Neural cell (in vitro differentiated cells): ENCODE data around the gene C20orf141. TPM values are rescaled to one million over a fixed set of nuclear protein-coding genes. Genes with fewer than 3 reads are reported as not detected.
"Not testable (repeated sequence)": the region's sequence is repeated elsewhere in the genome, so short reads cannot be mapped to it uniquely, and the experiment has no call there.

Experiments used
- H2AFZ ChIP-seq: fragments of 200-600, 300-800 bp; sonication (generic), shearing (Covaris generic); 2 replicates; pipeline ENCODE4 v1.6.0; 2014; ENCODE audit warnings: low read depth, mild to moderate bottlenecking, antibody characterized with exemption, low read length, moderate library complexity
- H3F3A ChIP-seq: fragments of 200-600 bp; shearing (Covaris generic); 2 replicates; pipeline ENCODE4 v1.6.1; 2016; ENCODE audit warnings: mild to moderate bottlenecking, moderate library complexity, mixed read lengths, antibody characterized with exemption, low read length; ENCODE audit not compliant: insufficient read depth, poor library complexity, severe bottlenecking
- H3K27ac ChIP-seq: fragments of 200-600, 300-800 bp; sonication (generic), shearing (Covaris generic); 2 replicates; pipeline ENCODE4 v1.5.1; 2014; ENCODE audit warnings: mild to moderate bottlenecking, low read length, moderate library complexity
- H3K27me3 ChIP-seq: fragments of 300-800, 200-600 bp; sonication (generic), shearing (Covaris generic); 2 replicates; pipeline ENCODE4 v1.6.0; 2014; ENCODE audit warnings: mild to moderate bottlenecking, low read depth, low read length, moderate library complexity; ENCODE audit not compliant: insufficient read depth
- H3K36me3 ChIP-seq: fragments of 300-800, 200-600 bp; sonication (generic), shearing (Covaris generic); 2 replicates; pipeline ENCODE4 v1.5.1; 2014; ENCODE audit warnings: mild to moderate bottlenecking, antibody characterized with exemption, low read length, moderate library complexity; ENCODE audit not compliant: insufficient read depth
- H3K4me2 ChIP-seq: fragments of 300-800, 200-600 bp; sonication (generic), shearing (Covaris generic); 2 replicates; pipeline ENCODE4 v1.6.0; 2014; ENCODE audit warnings: mild to moderate bottlenecking, low read length
- H3K4me3 ChIP-seq: fragments of 300-800, 200-600 bp; sonication (generic), shearing (Covaris generic); 2 replicates; pipeline ENCODE4 v1.5.1; 2014; ENCODE audit warnings: mild to moderate bottlenecking, low read length, moderate library complexity
- H3K79me2 ChIP-seq: fragments of 200-600 bp; shearing (Covaris generic); replicated peaks from 2 replicates; pipeline ENCODE4 v1.6.0; 2014; ENCODE audit warnings: mild to moderate bottlenecking, low read length, moderate library complexity; ENCODE audit not compliant: insufficient read depth
- H3K9ac ChIP-seq: fragments of 300-800, 200-600 bp; sonication (generic), shearing (Covaris generic); 2 replicates; pipeline ENCODE4 v1.6.1; 2016; ENCODE audit warnings: mild to moderate bottlenecking, low read length, mixed read lengths
- H3K9me2 ChIP-seq: fragments of 200-600 bp; shearing (Covaris generic); 2 replicates; pipeline ENCODE4 v1.6.1; 2016; ENCODE audit warnings: mild to moderate bottlenecking, low read length, mixed read lengths; ENCODE audit not compliant: insufficient read depth
- H3K9me3 ChIP-seq: fragments of 200-600, 300-800 bp; sonication (generic), shearing (Covaris generic); 2 replicates; pipeline ENCODE4 v1.6.1; 2016; ENCODE audit warnings: mild to moderate bottlenecking, mixed run types, low read length, moderate library complexity, mixed read lengths
- H4K20me1 ChIP-seq: fragments of 200-600 bp; shearing (Covaris generic); 2 replicates; pipeline ENCODE4 v1.6.1; 2016; ENCODE audit warnings: mild to moderate bottlenecking, mixed run types; ENCODE audit not compliant: insufficient read depth
- CTCF ChIP-seq: fragments of 450-650 bp; IDR thresholded peaks from 2 replicates; pipeline ENCODE4 v1.5.1; 2014; ENCODE audit warnings: antibody characterized with exemption, mild to moderate bottlenecking, moderate library complexity; ENCODE audit not compliant: poor library complexity, severe bottlenecking
- EP300 ChIP-seq: fragments of 450-650 bp; conservative IDR thresholded peaks from 2 replicates; pipeline ENCODE4 v1.6.1; 2014; ENCODE audit warnings: antibody characterized with exemption, mild to moderate bottlenecking, moderate library complexity; ENCODE audit not compliant: poor library complexity, severe bottlenecking
- EZH2 ChIP-seq: fragments of 200-600, 300-800 bp; shearing (Covaris generic), sonication (generic); IDR thresholded peaks from 2 replicates; pipeline ENCODE4 v1.6.1; 2014; ENCODE audit warnings: antibody characterized with exemption, low read length, borderline replicate concordance, mild to moderate bottlenecking; ENCODE audit not compliant: insufficient read depth, poor library complexity, severe bottlenecking
- MXI1 ChIP-seq: fragments of 450-650 bp; conservative IDR thresholded peaks from 2 replicates; pipeline ENCODE4 v1.6.1; 2014; ENCODE audit warnings: antibody characterized with exemption, mild to moderate bottlenecking; ENCODE audit not compliant: poor library complexity, severe bottlenecking
- POLR2AphosphoS5 ChIP-seq: IDR thresholded peaks from 2 replicates; pipeline ENCODE4 v1.6.1; 2012
- RAD21 ChIP-seq: fragments of 450-650 bp; conservative IDR thresholded peaks from 2 replicates; pipeline ENCODE4 v1.6.1; 2014; ENCODE audit warnings: antibody characterized with exemption, mild to moderate bottlenecking, moderate library complexity
- REST ChIP-seq: IDR thresholded peaks from 2 replicates; pipeline ENCODE4 v1.6.1; 2012; ENCODE audit warnings: borderline replicate concordance
- SMC3 ChIP-seq: fragments of 450-650 bp; conservative IDR thresholded peaks from 2 replicates; pipeline ENCODE4 v1.6.1; 2014; ENCODE audit warnings: antibody characterized with exemption, mild to moderate bottlenecking, moderate library complexity; ENCODE audit not compliant: poor library complexity
- TAF1 ChIP-seq: IDR thresholded peaks from 2 replicates; pipeline ENCODE4 v1.6.1; 2012; ENCODE audit warnings: low read depth
- polyA plus RNA-seq: library from polyadenylated mRNA; depleted of rRNA; stranded (reverse); fragments of >200 nt; gene quantifications from 2 replicates; pipeline ENCODE4 v1.2.3, GENCODE V29; 2014

The C20orf141 gene
- polyA plus RNA-seq, 1 donor from 2014 or later, result not detected

- no peak for TF ChIP-seq REST
These were observed 46.8 kb upstream of the C20orf141 start (continued) for GRCh38 chr20:2767768-2768631.

GRCh38 chr20:2768632-2769015 is 46.2 kb upstream of the C20orf141 start:
- Histone ChIP-seq H3K9me3 (no peaks in the 10 kb centered on the region), H3K27me3 (no peaks in the 10 kb centered on the region), H3K79me2 (no peaks in the 10 kb centered on the region), H3F3A (no peaks in the 10 kb centered on the region), H4K20me1 (no peaks in the 10 kb centered on the region), H3K36me3 (no peaks in the 10 kb centered on the region), H3K9me2 (no peaks in the 10 kb centered on the region), H3K27ac (no peak overlapping the region), H3K4me2 (no peak overlapping the region), H3K4me3 (no peak overlapping the region), H2AFZ (no peak overlapping the region), H3K9ac (no peak overlapping the region)
- TF ChIP-seq EP300, result no peak
- no peak for TF ChIP-seq POLR2AphosphoS5
- no peak for TF ChIP-seq RAD21
- TF ChIP-seq SMC3, result no peak
- TF ChIP-seq REST, result no peak
- no peak for TF ChIP-seq TAF1
- no peak for TF ChIP-seq MXI1
- no peak for TF ChIP-seq CTCF
- no peak for TF ChIP-seq EZH2

GRCh38 chr20:2770091-2770490 is 44.7 kb upstream of the C20orf141 start:
- H3K79me2 ChIP-seq, result not testable (repeated sequence)

More at GRCh38 chr20:2770091-2770490, 44.7 kb upstream of the C20orf141 start:
- H3K36me3 ChIP-seq, H2AFZ ChIP-seq, H3K9me2 ChIP-seq, H3K4me3 ChIP-seq, H3K27me3 ChIP-seq, H3F3A ChIP-seq, H3K4me2 ChIP-seq, H3K9ac ChIP-seq, H4K20me1 ChIP-seq, H3K9me3 ChIP-seq, H3K27ac ChIP-seq: not testable (repeated sequence)
